ENCODE data around the gene ARG2.
A peak's percentile ranks its signal among the peaks of the same experiment; 100 is the strongest.

The ARG2 gene

DNA sequence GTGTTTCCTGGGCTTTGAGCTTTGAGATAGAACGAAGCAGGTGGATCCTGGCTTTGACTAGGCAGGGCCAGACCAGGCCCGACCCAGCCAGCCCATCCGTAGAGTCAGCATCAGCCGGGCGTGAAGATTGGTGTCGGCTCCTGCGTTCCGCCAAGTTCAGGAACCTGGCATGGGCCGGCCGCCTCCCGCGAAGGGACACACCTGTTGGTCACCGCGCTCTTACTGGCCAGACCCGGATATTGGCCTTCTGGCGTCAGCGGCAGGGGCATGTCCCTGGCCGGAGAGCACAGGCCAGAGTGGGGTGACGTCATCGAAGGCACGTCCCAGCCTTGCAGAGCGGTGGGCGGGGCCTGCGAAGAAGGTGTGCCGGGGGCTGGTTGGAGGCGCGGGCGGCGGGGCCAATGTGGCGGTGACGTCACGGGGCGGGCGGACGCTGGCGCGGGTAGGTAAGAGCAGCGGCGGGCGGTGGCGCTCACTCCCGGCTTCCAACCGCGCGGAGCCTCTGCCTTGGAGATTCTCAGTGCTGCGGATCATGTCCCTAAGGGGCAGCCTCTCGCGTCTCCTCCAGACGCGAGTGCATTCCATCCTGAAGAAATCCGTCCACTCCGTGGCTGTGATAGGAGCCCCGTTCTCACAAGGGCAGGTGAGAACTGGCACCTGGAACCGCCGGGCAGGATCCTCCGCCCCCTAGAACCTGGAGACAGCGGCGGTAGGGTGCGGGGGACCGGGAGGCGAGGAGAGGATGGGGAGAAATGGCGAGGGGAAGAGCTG, at the start of gene ARG2:
TSS of gene ARG2 (plus strand) at position 475 of the 771 bp plus-strand sequence. CDS start at position 533, 58 bp downstream.
- DNase-seq: peak; percentile 97

DNA sequence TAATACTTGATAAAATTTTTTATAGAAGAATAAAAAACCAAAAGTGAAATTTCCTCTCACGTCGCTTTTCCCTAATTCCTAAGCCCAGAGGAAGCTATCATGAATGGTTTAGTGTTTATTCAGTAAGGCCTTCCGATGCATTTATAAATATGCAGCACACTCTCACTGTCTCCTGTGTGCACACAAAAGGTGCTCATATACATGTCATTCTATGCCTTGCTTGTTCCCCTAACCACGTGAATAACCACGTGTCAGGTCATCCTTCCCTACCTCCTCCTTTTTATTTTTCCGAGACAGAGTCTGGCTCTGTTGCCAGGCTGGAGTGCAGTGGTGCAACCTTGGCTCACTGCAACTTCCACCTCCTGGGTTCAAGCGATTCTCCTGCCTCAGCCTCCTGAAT, 49.3 kb upstream of the ARG2 start:
- no peak for DNase-seq

DNA sequence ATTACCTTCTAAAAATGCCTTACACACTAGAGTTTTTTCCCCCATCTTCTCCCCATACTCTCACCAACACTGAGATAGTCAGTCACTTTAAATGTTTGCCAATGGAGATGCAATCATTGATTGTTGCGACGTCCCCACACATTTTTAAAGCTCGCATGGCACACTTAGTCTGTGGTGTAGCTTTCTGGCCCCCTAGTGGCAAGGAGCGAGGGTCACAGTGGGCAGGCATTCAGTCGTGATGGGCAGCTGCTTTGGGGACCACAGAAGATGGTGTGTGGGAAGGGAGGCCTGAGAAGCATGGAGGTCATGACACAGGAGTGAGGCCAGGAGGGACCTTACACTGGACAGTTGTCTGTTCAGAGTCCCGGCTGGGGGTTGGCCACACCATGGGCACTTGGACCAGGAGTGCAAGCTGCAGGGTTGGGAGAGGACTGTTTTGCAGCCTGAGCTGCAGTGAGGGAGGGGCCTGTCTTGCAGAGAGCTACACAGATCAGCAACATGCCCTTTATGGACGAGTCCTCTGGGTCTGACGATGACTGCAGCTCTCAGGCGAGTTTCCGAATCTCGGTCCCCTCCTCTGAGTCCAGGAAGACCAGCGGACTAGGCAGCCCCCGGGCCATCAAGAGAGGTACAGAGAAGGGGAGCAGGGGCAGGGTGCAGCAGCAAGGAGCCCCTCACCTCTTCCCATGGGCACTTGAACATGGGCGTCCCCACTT, 48.3 kb upstream of the ARG2 start:
- peak; percentile 75 for DNase-seq

DNA sequence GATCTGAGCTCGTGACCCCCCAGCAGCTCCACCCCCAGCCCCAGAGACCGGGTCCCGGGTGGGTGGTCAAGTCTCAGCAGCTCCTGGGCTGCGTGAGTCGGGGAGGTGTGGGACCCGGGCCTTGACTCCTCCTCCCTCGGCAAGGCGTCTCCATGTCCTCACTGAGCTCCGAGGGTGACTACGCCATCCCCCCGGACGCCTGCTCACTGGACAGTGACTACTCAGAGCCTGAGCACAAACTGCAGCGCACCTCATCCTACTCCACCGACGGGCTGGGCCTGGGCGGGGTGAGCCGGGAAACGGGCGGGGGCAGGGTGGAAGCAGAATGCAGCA, 47.8 kb upstream of the ARG2 start:
- DNase-seq: no peak

DNA sequence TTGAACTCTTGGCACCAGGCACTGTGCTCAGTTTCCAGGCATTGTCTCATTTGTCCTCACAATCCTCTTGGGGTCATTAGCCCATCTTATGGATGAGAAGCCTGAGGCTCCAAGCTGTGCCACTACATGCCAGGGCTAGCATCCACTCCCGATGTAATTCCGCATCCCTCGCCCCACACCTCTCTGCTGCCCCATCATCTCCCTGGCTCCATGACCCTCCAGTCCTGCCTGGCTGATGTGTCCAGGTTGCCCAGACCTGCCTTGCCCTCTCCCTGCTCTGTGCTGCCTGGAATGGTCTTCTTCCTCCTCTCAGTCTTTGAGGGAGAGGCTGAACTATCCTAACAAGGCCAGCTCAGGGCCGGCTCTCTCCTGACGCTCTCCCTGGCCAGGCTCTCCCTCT, 47.1 kb upstream of the ARG2 start:
- DNase-seq: no peak

DNA sequence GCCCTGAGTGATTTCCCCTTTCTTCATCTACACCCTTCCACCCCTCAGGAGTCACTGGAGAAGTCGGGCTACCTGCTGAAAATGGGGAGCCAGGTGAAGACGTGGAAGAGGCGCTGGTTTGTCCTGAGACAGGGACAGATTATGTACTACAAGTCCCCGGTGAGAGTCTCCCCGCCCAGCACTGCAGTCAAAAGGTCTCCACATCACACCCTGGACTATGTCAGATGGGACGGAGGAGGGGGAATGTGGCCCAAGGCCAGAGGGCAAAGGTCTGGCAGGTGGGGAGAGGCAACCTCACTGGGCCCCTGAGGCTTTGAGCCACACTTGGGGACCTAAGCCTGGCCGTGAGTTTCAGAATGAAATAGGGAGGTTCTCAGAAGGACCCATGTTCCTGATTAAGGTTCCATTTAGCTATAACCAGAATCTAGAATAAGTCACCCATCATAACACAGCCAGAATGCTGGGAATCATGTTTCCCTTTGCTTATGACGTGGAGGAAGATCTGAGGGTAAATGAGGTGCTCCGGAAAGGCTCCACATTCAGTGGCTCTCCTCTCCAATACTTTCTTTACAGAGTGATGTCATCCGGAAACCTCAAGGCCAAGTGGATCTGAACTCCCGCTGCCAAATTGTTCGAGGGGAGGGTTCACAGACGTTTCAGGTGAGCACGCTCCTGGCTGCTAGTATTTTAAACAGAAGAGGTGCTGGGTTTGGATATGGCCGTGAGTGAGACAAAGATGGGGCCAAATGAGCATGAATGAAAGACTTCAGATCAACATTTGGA, 46.3 kb upstream of the ARG2 start:
- no peak for DNase-seq

DNA sequence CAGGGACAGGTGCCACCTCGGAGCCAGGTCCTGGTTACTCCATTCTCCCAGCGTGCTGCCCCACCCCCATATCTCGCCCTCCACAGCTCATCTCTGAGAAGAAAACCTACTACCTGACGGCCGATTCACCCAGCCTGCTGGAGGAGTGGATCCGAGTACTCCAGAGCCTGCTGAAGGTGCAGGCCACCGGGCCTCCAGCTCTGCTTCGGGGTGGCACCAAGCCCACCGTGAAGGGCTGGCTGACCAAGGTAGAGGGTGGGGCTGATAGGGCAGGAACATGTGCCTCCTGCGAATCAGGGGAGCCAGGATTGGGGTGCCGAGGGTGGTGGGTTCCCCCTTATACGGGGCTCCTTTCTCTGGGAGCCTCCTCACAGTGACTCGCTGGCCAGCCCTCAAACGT, 45.6 kb upstream of the ARG2 start:
- DNase-seq: no peak

DNA sequence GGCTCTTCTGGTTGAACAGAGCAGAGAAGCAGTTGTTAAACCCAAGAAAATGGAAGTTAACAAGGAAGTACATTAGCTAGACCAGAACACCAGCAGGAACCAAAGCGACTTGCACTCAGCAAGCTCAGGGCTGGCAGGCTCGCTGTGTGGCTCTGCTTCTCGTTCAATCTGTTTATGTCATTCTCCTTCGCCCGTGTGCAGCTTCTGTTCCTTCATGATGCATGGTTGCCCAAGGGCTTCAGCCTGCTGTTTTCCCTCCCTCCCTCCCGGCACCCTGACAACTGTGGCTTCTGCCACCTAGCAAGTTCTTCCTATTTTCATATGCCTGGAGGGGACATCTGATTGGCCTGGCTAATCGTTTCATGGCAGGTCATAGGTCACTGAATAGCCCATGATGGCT, 44.9 kb upstream of the ARG2 start:
- no peak for DNase-seq

DNA sequence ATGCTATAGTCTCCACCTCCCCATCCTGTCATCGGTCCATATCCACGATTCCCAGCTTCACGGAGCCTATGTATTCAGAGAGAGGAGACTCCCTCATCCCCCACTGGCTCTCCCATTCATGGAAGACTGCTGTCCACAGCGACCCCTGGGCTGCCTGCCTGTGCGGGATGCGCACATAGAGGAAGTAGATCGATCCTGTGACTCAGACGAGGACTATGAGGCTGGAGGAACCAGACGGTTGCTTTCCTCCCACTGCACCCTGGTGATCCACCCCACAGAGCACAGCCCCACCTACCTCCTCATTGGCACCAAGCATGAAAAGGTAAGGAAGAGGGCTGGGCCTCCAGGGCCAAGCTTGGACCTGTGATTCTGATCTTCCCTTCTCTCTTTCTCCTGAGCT, 44.0 kb upstream of the ARG2 start:
- no peak for DNase-seq

DNA sequence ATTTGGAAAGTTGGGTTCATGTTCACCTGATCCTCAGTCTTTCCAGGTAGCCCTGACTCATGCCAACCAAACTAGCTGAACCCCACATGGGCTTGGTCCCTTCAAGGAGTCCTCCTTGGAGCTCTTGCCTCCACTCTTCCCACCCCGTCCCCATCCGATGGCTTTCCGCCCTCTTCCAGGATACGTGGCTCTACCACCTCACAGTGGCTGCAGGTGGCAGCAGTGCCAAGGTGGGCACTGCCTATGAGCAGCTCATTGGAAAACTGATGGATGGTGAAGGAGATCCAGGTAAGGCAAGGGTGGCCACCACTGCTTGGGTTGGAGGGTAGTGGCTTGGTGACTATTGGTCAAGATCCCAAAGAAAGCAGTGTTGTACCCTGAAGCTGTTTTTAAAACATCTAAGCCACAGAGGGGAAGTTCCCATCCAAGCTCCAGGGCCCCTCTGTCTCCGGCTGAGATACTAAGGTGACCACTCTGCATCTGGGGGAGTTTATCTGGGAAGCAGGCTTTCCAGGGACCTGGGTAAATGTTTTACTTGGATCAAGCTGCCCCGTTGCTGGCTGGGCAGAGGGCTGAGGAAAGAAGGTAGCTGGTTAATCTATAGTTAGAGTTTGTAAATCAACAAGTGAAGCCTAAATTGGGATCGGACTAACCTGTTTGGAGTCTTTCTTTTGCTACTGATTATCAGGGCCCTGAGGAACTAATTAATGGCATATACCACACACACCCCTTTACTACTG, 43.3 kb upstream of the ARG2 start:
- DNase-seq: no peak

DNA sequence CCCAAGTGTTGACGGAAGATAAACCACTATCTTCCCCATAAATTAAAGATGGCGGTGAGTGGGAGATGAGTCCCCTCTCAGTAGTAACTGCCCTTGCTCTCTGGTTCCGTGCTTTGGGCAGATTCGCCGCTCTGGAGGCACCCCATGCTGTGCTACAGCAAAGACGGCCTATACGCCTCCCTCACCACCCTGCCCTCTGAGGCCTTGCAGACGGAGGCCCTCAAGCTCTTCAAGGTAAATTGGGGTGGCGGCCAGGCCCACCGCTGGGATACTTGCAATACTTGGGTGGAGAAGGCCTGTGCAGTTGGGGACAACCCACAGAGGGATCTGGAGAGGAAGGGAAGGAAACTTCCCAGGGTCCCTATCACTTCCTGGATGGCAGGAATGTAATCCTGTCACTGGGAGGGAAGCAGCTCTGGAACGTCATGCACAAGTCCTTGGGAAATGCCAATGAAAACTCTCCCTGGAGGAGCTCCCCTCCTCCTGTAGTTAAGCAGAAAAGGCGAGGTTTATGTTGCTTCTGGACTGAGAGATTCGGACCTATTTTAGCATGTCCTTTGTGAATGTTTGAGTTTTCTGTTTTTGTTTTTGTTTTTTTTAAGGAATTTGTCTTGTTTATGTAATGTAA, 42.4 kb upstream of the ARG2 start:
- DNase-seq: no peak

DNA sequence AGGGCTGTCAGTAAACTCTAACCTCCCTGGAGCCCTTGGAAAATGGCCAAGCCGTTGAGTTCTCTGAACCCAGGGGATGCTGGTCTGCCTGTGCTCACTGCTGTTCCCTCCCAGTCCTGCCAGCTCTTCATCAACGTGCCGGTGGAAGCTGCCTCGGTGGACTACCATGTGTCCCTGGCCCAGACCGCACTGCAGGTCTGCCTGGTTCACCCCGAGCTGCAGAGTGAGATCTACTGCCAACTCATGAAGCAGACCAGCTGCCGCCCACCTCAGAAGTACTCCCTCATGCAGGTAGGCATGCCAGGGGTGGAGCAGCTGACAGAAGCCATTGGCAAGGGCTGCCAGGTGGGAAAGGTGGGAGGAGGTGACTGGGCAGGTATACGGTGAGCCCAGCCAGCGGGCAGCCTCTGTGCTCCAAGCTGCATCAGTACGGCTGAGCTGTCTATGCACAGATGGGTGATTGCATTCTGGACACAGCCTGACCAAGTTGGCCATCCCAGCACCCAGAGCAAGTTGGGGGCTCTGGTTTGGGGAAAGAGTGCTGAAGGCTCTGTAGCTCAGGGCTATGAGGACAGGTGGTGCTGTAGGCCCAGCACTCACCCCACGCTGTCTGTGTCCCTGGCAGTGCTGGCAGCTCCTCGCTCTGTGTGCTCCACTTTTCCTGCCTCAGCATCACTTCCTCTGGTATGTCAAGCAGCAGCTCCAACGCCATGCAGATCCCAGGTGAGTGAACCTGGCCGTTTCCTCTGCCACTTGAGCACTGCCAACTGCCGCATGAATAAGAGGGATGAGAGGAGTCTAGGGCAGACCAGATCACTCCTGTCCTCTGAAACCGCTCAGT, 41.6 kb upstream of the ARG2 start:
- DNase-seq: no peak

DNA sequence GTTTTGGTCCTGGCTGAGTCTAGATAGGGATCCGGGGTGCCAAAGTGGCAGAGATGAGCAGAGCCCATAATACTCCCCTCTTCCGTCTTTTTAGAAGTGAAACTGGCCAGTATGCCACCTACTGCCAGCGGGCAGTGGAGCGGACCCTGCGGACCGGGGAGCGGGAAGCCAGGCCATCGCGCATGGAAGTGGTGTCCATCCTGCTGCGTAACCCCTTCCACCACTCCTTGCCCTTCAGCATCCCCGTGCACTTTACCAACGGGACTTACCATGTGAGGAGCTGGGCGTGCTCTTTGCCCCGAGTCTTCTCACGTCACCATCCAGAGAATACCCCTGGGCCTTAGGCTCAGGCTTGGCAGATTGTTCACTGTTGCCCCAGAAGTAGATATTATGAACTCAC, 40.7 kb upstream of the ARG2 start:
- DNase-seq: no peak

DNA sequence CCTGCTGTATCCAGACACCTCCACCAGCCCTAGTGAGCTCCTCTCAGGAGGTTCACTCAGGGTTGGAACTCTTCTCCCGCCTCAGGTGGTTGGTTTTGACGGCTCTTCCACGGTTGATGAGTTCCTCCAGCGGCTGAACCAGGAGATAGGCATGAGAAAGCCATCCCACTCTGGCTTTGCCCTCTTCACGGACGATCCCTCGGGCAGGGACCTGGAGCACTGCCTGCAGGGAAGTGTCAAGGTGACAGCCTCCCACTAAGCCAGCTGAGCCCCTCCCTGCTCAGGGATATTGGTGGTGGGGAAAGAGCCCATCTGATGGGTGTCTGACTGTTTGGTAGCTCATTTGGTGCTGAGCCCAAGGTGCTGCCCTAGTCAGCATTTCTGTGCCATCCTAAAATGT, 40.1 kb upstream of the ARG2 start:
- no peak for DNase-seq

DNA sequence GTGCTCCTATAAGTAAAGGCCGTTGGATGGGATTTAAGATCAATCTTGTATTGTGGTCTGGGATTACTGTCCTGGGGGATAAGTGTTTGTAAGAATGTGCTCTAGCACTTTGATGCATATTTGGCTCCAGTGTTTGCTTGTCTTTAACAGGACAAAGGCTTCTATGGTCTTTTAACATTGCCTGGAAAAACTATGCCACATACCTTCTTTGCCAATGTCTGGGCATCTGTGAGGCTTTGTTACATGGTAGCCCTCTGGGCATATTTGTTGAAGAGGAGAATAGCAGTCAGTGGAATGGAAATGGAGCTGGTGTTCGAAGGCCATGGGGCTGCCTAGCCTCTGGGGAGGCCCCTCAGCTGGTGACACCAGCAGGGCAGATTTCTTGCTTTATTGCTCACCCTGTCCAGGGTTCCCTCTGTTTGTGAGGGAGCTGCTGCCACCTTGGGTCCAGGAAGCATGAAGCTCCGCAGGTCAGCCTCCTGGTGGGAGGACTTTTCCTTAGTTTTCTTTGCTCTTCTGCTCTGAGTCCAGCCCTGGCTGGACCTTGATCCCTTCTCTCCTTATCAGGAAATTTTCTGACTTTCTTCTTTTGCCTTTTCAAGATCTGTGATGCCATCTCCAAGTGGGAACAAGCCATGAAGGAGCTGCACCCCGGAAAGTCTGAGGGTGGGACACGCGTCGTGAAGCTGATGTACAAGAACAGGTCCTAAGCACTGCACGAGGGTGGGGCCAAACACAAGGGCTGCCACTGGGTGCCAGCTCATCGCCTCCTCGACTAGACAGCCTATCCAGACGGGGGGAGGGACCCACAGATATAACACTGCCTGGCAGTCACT, 39.2 kb upstream of the ARG2 start:
- no peak for DNase-seq

DNA sequence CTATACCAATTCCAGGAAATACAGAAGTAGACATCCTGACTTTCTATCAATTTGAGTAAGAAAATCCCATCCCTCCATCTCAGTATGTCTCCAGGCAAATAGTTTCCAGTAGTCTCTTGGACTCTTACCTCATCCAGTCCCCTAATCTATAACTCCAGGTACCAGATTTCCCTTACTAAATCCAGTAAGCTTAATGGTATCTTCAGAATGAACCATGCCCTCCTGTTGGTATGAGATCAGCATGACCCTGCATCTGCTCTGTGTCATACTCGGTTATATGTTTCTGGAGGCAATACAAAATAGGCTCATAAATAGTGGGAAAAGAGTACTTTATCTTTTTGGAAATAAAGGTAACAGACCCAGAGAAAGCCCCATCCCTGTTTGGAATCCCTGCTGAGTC, 38.1 kb upstream of the ARG2 start:
- no peak for DNase-seq

DNA sequence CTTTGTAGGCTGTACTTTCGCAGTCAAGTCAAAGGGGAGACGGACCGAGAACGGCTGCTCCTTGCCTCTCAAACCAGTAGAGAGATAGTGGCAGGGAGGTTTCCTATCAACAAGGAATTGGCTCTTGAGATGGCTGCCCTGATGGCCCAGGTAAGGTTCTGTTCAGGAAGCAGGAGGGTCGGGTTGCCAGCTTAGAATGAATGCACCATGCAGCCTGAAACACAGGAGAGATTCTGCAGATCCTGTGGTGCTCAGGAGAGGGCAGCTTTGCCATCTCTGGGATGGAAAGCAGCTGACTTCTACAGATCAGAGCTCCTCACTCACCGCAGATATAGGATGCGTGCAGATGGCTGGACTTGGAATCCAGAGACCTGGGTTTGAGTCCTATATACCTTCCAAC, 37.7 kb upstream of the ARG2 start:
- no peak for DNase-seq

DNA sequence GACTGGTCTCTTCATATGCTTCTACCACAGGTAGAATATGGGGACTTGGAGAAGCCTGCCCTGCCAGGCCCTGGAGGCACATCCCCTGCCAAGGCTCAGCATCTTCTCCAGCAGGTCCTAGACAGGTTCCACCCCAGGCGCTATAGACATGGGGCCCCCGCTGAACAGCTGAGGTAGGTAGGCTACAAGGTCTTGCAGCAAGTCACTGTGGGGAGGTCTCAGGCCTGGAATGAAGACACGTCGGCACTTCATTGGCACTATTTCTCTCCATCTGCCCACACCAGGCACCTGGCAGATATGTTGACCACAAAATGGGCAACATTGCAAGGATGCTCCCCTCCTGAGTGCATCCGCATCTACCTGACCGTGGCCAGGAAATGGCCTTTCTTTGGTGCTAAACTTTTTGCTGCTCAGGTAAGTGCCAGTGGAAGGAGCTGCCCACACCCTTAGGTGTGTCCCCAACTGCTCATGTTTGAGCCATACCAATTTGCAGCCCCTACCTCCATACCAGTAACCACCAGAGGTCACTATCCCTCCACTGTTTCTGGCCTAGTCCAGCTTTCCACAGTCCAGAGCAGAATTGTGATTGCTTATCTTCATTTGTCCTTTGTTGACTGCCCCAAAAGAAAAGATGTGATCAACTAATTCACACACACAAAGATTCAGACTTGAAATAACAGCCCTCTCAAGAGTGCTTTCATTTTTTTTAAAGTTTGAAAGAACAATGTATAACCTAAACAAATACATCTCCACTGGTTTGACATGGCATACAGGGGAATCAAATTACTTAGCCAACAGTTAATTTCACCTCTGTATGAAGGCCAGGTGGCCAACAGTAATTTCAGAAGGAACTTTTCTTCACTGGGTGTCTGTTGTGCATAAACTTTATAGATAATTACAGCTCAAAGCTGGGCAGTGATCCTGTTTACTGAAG, 35.7 kb upstream of the ARG2 start:
- DNase-seq: peak; percentile 56

DNA sequence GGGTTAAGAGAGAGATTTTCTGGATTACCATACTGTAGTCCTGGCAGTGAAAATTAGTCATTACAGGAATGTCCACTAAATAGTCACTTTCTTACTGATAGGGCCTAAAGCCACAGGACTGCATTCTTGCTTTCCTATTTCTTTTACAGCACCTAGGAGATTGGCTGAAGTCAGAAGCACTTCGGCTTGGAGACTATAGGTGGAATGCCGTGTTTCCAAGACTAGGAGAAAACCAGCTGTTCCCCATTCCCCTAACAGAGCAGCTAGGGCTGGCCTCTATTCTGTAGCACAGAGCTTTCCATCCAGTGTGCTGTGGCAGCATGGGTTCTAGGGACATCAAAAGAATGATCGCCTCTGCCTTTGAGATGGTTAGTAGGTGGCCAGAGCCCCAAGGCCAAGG, 34.7 kb upstream of the ARG2 start:
- DNase-seq: no peak

DNA sequence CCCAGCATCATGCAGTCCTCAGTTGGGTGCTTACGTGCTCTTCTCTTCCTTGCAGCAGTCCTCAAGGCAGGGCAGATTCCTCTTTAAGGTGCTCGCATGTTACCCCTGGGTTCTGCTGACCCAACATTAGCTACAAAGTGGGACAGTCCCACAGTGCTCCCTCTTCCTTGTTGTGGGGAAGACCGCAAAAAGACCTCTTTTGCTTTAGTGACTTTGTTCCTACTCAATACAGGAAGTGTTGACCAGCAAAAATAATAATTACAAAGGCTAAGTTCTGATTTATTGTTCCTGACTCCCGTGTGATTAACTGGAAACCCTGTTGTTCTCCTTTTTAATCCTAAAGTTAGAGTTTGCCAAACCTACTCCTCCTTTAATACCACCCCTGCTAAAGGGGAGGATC, 33.4 kb upstream of the ARG2 start:
- no peak for DNase-seq

Measured in CD4-positive, alpha-beta T cell treated with Interleukin-10 for 1 hour (primary cell).